ENCODE results near the gene RPS3.

- TF ChIP-seq, protein P1, sequence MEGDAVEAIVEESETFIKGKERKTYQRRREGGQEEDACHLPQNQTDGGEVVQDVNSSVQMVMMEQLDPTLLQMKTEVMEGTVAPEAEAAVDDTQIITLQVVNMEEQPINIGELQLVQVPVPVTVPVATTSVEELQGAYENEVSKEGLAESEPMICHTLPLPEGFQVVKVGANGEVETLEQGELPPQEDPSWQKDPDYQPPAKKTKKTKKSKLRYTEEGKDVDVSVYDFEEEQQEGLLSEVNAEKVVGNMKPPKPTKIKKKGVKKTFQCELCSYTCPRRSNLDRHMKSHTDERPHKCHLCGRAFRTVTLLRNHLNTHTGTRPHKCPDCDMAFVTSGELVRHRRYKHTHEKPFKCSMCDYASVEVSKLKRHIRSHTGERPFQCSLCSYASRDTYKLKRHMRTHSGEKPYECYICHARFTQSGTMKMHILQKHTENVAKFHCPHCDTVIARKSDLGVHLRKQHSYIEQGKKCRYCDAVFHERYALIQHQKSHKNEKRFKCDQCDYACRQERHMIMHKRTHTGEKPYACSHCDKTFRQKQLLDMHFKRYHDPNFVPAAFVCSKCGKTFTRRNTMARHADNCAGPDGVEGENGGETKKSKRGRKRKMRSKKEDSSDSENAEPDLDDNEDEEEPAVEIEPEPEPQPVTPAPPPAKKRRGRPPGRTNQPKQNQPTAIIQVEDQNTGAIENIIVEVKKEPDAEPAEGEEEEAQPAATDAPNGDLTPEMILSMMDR (IDR thresholded peaks at IDR 0.05 in 2 of 3, conservative IDR thresholded peaks at IDR 0.05 in 1 of 3; ENCODE audit: borderline replicate concordance in 1 of 3, insufficient read depth in 1 of 3, low read depth in 2 of 3, low read length in 2 of 3) = no peak
- TF ChIP-seq, protein P2, sequence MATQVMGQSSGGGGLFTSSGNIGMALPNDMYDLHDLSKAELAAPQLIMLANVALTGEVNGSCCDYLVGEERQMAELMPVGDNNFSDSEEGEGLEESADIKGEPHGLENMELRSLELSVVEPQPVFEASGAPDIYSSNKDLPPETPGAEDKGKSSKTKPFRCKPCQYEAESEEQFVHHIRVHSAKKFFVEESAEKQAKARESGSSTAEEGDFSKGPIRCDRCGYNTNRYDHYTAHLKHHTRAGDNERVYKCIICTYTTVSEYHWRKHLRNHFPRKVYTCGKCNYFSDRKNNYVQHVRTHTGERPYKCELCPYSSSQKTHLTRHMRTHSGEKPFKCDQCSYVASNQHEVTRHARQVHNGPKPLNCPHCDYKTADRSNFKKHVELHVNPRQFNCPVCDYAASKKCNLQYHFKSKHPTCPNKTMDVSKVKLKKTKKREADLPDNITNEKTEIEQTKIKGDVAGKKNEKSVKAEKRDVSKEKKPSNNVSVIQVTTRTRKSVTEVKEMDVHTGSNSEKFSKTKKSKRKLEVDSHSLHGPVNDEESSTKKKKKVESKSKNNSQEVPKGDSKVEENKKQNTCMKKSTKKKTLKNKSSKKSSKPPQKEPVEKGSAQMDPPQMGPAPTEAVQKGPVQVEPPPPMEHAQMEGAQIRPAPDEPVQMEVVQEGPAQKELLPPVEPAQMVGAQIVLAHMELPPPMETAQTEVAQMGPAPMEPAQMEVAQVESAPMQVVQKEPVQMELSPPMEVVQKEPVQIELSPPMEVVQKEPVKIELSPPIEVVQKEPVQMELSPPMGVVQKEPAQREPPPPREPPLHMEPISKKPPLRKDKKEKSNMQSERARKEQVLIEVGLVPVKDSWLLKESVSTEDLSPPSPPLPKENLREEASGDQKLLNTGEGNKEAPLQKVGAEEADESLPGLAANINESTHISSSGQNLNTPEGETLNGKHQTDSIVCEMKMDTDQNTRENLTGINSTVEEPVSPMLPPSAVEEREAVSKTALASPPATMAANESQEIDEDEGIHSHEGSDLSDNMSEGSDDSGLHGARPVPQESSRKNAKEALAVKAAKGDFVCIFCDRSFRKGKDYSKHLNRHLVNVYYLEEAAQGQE (IDR thresholded peaks at IDR 0.05; ENCODE audit: low read depth) = no peak
Observed at GRCh38 chr11:75371949-75372876, 27.1 kb upstream of the RPS3 start.
